GM12891 (cell line): ENCODE measurements around the gene SEMA4C.

Source experiments
- PAX5 ChIP-seq: IDR thresholded peaks from 2 replicates; pipeline ENCODE4 v1.6.1; 2011; ENCODE audit warnings: low read length, moderate library complexity, mild to moderate bottlenecking; ENCODE audit not compliant: insufficient read depth, severe bottlenecking
- POLR2AphosphoS5 ChIP-seq: IDR thresholded peaks from 2 replicates; pipeline ENCODE4 v1.6.1; 2011; ENCODE audit warnings: low read depth, low read length, control low read depth
- TAF1 ChIP-seq: IDR thresholded peaks from 2 replicates; pipeline ENCODE4 v1.6.1; 2011; ENCODE audit warnings: low read depth, low read length, control low read depth

DNA sequence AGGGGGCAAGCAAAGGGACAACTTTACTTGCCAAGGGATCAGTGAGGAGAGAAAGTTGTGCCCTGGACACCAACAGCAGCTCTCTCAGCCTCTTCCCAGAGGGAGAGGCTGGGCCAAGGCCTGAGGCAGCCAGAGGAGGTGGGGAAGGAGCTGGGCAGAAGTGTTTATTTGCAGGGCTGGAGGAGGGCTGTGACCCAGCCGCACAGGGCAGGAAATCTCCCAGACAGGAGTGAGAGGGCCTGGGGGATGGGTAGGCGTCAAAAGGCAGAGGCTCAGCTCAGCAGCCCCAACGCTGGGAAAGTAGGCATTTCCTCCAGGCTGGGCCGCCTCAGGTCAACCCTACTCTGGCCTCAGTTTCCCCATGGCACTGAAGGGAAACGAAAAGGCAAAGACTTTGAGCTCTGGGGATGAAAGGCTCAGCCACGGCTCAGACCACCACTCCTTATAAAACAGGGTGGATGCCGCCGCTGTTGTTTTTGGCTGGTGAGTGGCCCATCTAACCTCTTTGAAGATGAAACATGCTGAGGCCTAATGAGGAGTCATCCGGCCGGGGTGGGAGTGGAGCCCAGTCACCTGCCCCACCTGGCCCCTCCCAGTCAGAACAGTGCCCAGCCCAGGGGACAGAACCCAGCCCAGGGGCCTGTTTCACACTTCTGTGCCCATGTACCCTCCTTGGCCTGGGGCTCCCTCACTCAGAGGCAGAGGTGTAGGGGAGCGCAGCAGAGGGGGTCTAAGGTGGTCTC, 21.9 kb upstream of the SEMA4C start:
- TF ChIP-seq TAF1 (no peak), POLR2AphosphoS5 (no peak), PAX5 (no peak)
